GM23248 (cell line): ENCODE data around the gene CRACDL. TPM values are rescaled to one million over a fixed set of nuclear protein-coding genes. Genes with fewer than 3 reads are reported as not detected.
A peak's percentile ranks its signal among the peaks of the same experiment; 100 is the strongest.

Experiments used
- DNase-seq: peaks from one replicate; pipeline ENCODE4 v3.0.0-alpha.2; 2015
- H2AFZ ChIP-seq: fragments of 200-600 bp; sonication (generic); 2 replicates; pipeline ENCODE4 v1.6.1; 2016; ENCODE audit warnings: antibody characterized with exemption
- H3F3A ChIP-seq: fragments of 200-600 bp; sonication (generic); 2 replicates; pipeline ENCODE4 v1.6.1; 2016; ENCODE audit warnings: mild to moderate bottlenecking, antibody characterized with exemption, mixed run types; ENCODE audit not compliant: insufficient read depth
- H3K27ac ChIP-seq: fragments of 200-600 bp; sonication (generic); 2 replicates; pipeline ENCODE4 v1.5.1; 2016; ENCODE audit warnings: mild to moderate bottlenecking
- H3K27me3 ChIP-seq: fragments of 200-600 bp; sonication (generic); replicated peaks from 2 replicates; pipeline ENCODE4 v1.6.1; 2016; ENCODE audit warnings: mild to moderate bottlenecking; ENCODE audit not compliant: insufficient read depth
- H3K36me3 ChIP-seq: fragments of 200-600 bp; sonication (generic); 2 replicates; pipeline ENCODE4 v1.6.1; 2016; ENCODE audit warnings: low read depth, mild to moderate bottlenecking
- H3K4me1 ChIP-seq: fragments of 200-600 bp; sonication (generic); 2 replicates; pipeline ENCODE4 v1.6.1; 2016; ENCODE audit warnings: mild to moderate bottlenecking; ENCODE audit not compliant: insufficient read depth
- H3K4me2 ChIP-seq: fragments of 200-600 bp; sonication (generic); one replicate; pipeline ENCODE4 v1.6.1; 2016; ENCODE audit warnings: mild to moderate bottlenecking; ENCODE audit not compliant: unreplicated experiment
- H3K4me3 ChIP-seq: fragments of 200-600 bp; sonication (generic); 2 replicates; pipeline ENCODE4 v1.5.1; 2016; ENCODE audit warnings: mild to moderate bottlenecking
- H3K79me2 ChIP-seq: fragments of 200-600 bp; sonication (generic); 2 replicates; pipeline ENCODE4 v1.6.1; 2016; ENCODE audit warnings: mild to moderate bottlenecking; ENCODE audit not compliant: insufficient read depth
- H3K9ac ChIP-seq: fragments of 200-600 bp; sonication (generic); 2 replicates; pipeline ENCODE4 v1.6.1; 2016; ENCODE audit warnings: mild to moderate bottlenecking
- H3K9me2 ChIP-seq: fragments of 200-600 bp; sonication (generic); 2 replicates; pipeline ENCODE4 v1.6.1; 2016; ENCODE audit warnings: mixed run types, mild to moderate bottlenecking, moderate library complexity; ENCODE audit not compliant: insufficient read depth
- H3K9me3 ChIP-seq: fragments of 200-600 bp; sonication (generic); one replicate; pipeline ENCODE4 v1.6.1; 2017; ENCODE audit warnings: low read depth
- H4K20me1 ChIP-seq: fragments of 200-600 bp; sonication (generic); 2 replicates; pipeline ENCODE4 v1.6.0; 2016; ENCODE audit not compliant: insufficient read depth
- EZH2 ChIP-seq: fragments of 200-600 bp; sonication (generic); IDR thresholded peaks from 2 replicates; pipeline ENCODE4 v1.6.1; 2018; ENCODE audit warnings: antibody characterized with exemption, mild to moderate bottlenecking; ENCODE audit not compliant: insufficient read depth, poor library complexity, severe bottlenecking
- EZH2phosphoT487 ChIP-seq: fragments of 200-600 bp; sonication (generic); IDR thresholded peaks from 2 replicates; pipeline ENCODE4 v1.6.1; 2018; ENCODE audit warnings: antibody characterized with exemption, moderate library complexity, mild to moderate bottlenecking, low read depth; ENCODE audit not compliant: insufficient read depth
- WGBS, 2 experiments: methylation state at CpG; one replicate each; pipeline ENCODE4 v1.1.6; 2015 to 2017; ENCODE audit warnings: low lambda C conversion rate in 2 of 2, low coverage in 1 of 2; ENCODE audit errors: missing lambda C conversion rate in 2 of 2; 5-methylcytosine and 5-hydroxymethylcytosine counted together
- in situ Hi-C: fragments of 300-500 bp; cut with MboI; formaldehyde crosslinking; loops from 2 replicates; pipeline ENCODE4 v1.15.0; 2020
- polyA plus RNA-seq: library from polyadenylated mRNA; unstranded; fragments of >200 nt; fragmentation: Nextera tagmentation; extraction: Ambion mirVana; gene quantifications from 2 replicates; pipeline ENCODE4 v1.2.1, GENCODE V29; 2016
- total RNA-seq: library from RNA; depleted of rRNA; stranded (reverse); fragments of >200 nt; shearing (Covaris generic); gene quantifications from 2 replicates; pipeline ENCODE4 v1.2.3, GENCODE V29; 2014

CRACDL gene
- total and polyA plus RNA-seq, 2 experiments from 2014 or later, result not detected

DNA sequence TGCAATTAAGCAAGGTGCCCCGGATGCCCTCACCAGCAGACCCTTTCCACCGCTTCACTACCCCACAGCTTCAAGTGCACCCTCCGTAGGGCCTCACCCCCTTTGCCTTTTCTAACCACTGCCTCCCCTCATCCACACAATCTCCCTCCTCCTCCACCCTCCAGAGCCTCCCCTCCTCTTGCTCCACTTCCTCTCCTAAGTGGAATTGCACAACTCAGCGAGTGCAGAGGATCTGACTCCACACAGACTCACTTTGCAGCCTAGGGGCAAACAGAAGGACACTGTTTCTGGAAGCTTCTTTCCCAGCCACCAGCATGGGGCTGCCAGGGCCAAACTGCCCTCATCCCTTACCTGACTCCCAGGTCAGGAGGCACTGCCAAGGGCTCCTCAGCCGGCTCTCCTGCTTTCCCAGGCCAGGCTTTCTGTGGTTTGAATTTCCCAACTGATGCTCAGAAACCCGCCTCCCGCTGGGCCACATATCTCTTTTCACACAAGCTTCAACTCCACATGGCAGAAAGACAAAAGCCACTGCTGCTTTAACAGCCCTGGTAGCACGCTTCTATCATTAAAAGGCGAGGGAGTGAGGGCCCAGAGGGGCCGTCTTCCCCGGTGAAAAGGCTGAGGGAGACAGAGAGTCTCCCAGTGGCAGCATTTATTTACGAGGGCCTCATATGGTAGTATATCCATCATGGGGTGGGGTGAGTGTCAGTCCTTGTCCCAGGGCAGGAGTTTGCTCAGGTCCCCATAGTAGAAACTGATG is 130.4 kb downstream of the CRACDL start:
- no peaks in the 10 kb centered on the region for H3K36me3 ChIP-seq
- in situ Hi-C loops, result no loop called here
- H3K9me3 ChIP-seq, result no peaks in the 10 kb centered on the region
- H3F3A ChIP-seq, result no peaks in the 10 kb centered on the region
- no peaks in the 10 kb centered on the region for H3K9me2 ChIP-seq
- WGBS, 2 experiments, result 60% methylated on average over 11 to 12 of the region's 12 CpGs
- H3K4me2 ChIP-seq, result no peak overlapping the region
- no peaks in the 10 kb centered on the region for H3K79me2 ChIP-seq
- H4K20me1 ChIP-seq, result no peaks in the 10 kb centered on the region
- TF ChIP-seq EZH2phosphoT487 (no peak), EZH2 (no peak)
- no peak overlapping the region for H3K27ac ChIP-seq
- H2AFZ ChIP-seq, result no peak overlapping the region
- H3K4me1 ChIP-seq, result no peaks in the 10 kb centered on the region
- H3K27me3 ChIP-seq, result no peaks in the 10 kb centered on the region; the same call in 1 of the 2 replicates
- no peak overlapping the region for H3K4me3 ChIP-seq
- H3K9ac ChIP-seq, result no peak overlapping the region
- peak; percentile 70 for DNase-seq

DNA sequence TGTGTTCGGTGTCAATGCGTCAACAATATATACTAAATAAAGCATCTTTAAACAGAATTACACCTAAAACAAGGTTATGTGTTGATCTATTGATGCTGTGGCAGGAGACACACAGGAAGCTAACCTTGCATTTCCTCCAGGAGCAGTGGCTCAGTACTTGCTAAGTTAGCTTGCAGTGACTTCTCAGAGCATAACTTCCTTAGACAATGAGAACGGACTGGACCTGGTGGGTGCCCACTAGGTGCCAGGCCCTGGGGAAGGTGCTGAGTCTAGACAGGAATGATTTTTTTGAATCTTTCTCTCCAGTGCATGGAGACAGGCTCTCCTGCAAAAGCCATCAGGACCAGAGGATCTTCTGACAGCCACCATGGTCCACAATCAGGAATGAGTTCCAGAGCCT is 131.3 kb downstream of the CRACDL start:
- Histone ChIP-seq H3K4me3 (no peak overlapping the region), H3K27ac (no peak overlapping the region), H3F3A (no peaks in the 10 kb centered on the region), H4K20me1 (no peaks in the 10 kb centered on the region), H3K36me3 (no peaks in the 10 kb centered on the region), H3K9me2 (no peaks in the 10 kb centered on the region), H3K4me2 (no peak overlapping the region), H3K79me2 (no peaks in the 10 kb centered on the region), H3K4me1 (no peaks in the 10 kb centered on the region), H3K9me3 (no peaks in the 10 kb centered on the region), H3K9ac (no peak overlapping the region), H3K27me3 (no peaks in the 10 kb centered on the region; the same call in 1 of the 2 replicates), H2AFZ (no peak overlapping the region)
- 74 to 77% methylated on average over 3 of the region's 3 CpGs for WGBS, 2 experiments
- no peak for TF ChIP-seq EZH2
- no peak for TF ChIP-seq EZH2phosphoT487
- in situ Hi-C loops, result no loop called here
- no peak for DNase-seq

DNA sequence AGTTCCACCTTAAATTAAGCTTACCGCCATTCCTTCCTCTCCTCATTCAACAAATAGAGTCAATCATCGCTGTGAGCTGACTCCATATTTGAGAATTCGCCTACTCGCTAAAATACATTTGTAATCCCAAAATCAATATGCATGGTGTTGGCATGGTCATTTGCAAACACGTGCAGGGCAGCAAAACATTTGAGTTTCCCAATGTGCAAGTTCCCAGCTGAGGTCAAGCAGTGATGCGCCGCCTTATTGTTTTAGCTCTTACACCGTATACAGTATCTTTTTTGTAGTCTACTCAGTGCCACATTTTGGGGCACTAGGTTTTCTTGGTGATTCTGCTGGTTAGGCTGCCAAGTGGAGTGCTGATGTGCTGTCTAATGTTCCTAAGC is 131.8 kb downstream of the CRACDL start:
- no peak for DNase-seq
- Histone ChIP-seq H2AFZ (no peak overlapping the region), H3K4me2 (no peak overlapping the region), H3K9me2 (no peaks in the 10 kb centered on the region), H3K27ac (no peak overlapping the region), H3K9ac (no peak overlapping the region), H3K36me3 (no peaks in the 10 kb centered on the region), H3K27me3 (no peaks in the 10 kb centered on the region; the same call in 1 of the 2 replicates), H3K4me3 (no peak overlapping the region), H3K9me3 (no peaks in the 10 kb centered on the region), H3K4me1 (no peaks in the 10 kb centered on the region), H3K79me2 (no peaks in the 10 kb centered on the region), H3F3A (no peaks in the 10 kb centered on the region), H4K20me1 (no peaks in the 10 kb centered on the region)
- in situ Hi-C loops, result no loop called here
- 89% methylated on average over 8 of the region's 8 CpGs for WGBS, 2 experiments
- TF ChIP-seq EZH2, result no peak

DNA sequence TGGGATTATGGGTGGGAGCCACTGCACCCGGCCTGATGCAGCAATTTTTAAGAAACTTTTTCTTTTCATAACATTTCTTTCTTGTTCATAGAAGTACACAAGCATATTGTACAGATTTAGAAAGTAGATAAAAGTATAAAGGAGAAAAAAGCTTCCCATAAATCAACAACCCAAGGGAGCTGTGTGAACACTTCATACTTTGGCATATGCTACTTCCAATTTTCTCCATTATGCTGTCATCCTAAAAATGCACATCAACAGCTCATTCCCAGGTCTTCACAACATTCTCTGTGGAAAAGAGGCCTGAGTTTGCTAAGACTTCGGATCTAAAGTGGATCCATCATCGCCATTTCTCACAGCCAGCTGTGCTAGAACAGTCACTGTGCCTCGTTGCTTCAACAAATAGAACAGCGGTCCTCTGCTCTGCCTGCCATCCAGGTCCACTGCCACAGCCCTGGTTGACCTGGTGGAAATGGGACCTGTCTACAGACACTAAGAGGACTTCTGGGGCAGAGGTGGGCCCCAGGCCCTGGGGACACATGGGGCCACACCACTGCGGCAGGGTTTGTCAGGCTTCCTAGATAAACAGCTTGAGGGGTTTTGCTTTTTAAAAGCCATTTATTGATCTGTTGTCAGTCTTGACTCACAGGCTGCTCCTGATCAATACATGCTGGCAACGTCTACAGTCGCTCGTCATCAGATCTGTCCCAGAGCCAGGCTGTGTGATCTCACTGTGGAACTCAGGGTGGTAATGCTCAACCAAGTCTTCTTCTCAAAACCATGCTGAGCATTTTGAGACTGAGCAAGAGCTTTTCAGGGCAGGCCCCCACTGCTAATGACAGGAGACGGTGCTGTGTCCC is 132.4 kb downstream of the CRACDL start:
- Histone ChIP-seq H2AFZ (no peak overlapping the region), H3K9me2 (no peaks in the 10 kb centered on the region), H3K27ac (no peak overlapping the region), H4K20me1 (no peaks in the 10 kb centered on the region), H3K9ac (no peak overlapping the region), H3K27me3 (no peaks in the 10 kb centered on the region; the same call in 1 of the 2 replicates), H3F3A (no peaks in the 10 kb centered on the region), H3K4me3 (no peak overlapping the region), H3K79me2 (no peaks in the 10 kb centered on the region), H3K9me3 (no peaks in the 10 kb centered on the region), H3K4me2 (no peak overlapping the region), H3K4me1 (no peaks in the 10 kb centered on the region), H3K36me3 (no peaks in the 10 kb centered on the region)
- in situ Hi-C loops, result no loop called here
- WGBS, 2 experiments, result 80 to 83% methylated on average over 10 of the region's 10 CpGs
- DNase-seq, result no peak
- TF ChIP-seq EZH2phosphoT487, result no peak
- TF ChIP-seq EZH2, result no peak
